ENCODE results near the gene IFT20.

Gene IFT20

DNA sequence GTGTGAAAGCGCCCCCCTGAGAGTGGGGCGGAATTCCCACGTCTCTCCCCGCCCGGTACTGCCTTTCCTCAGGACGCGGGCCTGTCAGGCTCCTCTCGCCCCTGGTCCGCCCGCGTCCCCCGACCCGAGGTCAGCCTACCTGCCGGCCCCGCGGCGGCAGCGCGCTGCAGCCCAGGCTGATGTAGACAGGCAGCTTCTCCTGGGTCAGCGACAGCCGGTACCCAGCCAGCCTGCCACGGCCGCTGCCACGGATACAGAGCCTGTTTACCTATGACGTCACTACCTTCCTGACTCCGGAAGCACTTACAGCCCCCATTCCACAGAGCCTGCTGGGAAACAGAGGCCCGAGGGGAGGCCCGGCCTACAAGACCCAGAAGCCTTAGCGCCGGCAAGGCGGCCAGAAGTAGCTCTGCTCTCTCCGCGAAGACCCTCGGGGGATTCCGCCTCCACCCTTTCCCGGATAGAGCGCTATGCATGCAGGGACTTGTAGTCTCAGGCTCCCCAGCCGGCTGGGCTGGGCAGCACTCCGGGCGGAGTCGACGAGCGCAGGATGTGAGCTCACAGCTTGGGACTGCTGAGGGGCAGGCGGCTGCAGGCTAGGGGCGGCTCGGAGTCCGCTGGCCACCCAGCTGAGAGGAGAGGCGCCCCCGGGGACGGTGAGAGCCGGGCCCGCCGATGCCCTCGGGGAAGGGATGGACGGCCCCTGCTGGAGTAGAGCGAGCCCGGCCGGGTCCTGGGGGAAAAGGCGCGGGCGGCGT lies at the start of gene IFT20, which contains the start of gene TNFAIP1:
TSS of gene IFT20 (minus strand) at position 272 of the 758 bp plus-strand sequence. CDS start 3,487 bp downstream, outside the sequence.
TSS of gene TNFAIP1 (plus strand) at position 561 of the 758 bp plus-strand sequence. CDS start 3,761 bp downstream, outside the sequence.
- H3K36me3 Mint-ChIP-seq (ENCODE audit: low read depth), result no peaks in the 10 kb centered on the region
- H3K27ac Mint-ChIP-seq, result peak within 1 kb of the TSS; percentile 89
- H3K4me1 Mint-ChIP-seq (ENCODE audit: low read depth), result peaks cover 43% of the 10 kb centered on the region
- H3K27me3 Mint-ChIP-seq, result no peaks in the 10 kb centered on the region
- no peaks in the 10 kb centered on the region for H3K9me3 Mint-ChIP-seq
- peak within 1 kb of the TSS; percentile 90 for H3K4me3 Mint-ChIP-seq

DNA sequence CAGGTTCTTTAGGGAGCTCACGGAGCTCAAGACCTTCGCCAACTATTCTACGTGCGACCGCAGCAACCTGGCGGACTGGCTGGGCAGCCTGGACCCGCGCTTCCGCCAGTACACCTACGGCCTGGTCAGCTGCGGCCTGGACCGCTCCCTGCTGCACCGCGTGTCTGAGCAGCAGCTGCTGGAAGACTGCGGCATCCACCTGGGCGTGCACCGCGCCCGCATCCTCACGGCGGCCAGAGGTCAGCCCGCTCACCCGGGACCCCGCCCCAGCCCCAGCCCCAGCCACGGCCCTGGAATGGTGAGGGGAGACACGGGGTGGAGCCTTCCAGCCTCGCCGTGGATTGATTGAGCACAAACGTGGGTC lies 49.7 kb upstream of the IFT20 start:
- Mint-ChIP-seq H3K27me3 (peaks cover 8% of the 10 kb centered on the region), H3K9me3 (no peaks in the 10 kb centered on the region), H3K27ac (peak overlapping the region; percentile 82), H3K4me3 (peak overlapping the region; percentile 87), H3K4me1 (ENCODE audit: low read depth) (peaks cover 28% of the 10 kb centered on the region), H3K36me3 (ENCODE audit: low read depth) (peaks cover 37% of the 10 kb centered on the region)

DNA sequence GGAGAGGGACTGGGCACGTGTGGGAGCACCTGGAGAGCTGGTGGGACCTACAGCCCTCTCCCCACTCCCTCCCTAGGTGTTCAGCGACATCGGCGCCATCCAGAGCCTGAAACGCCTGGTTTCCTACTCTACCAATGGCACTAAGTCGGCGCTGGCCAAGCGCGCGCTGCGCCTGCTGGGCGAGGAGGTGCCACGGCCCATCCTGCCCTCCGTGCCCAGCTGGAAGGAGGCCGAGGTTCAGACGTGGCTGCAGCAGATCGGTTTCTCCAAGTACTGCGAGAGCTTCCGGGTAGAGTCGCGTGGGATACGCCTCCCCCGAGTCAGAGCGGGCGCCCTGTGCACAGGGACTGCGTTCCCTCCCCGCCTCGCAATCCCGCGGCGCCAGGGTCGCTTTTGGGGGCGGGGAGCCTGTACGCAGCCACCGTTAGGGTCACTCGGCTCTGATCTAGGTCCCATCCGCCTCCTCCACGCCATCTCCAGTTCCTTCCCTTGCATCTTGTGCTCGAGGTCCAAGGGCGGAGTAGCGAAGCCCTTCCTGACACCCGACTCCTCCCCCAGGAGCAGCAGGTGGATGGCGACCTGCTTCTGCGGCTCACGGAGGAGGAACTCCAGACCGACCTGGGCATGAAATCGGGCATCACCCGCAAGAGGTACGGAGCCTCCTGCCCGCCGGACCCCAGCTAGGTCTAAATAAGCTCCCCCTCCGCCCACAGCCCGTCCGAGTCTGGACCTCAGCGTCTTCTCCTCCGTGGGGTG lies 49.2 kb upstream of the IFT20 start:
- Mint-ChIP-seq H3K4me1 (ENCODE audit: low read depth) (peaks cover 28% of the 10 kb centered on the region), H3K4me3 (peak overlapping the region; percentile 87), H3K36me3 (ENCODE audit: low read depth) (peaks cover 32% of the 10 kb centered on the region)

GRCh38 chr17:28381141-28381825 lies 46.0 kb upstream of the IFT20 start:
- no peak overlapping the region for H3K27ac Mint-ChIP-seq

More for the DNA sequence above, 49.2 kb upstream of the IFT20 start:
- H3K9me3 Mint-ChIP-seq, result no peaks in the 10 kb centered on the region
- H3K27me3 Mint-ChIP-seq, result peaks cover 8% of the 10 kb centered on the region
- peak overlapping the region; percentile 82 for H3K27ac Mint-ChIP-seq

DNA sequence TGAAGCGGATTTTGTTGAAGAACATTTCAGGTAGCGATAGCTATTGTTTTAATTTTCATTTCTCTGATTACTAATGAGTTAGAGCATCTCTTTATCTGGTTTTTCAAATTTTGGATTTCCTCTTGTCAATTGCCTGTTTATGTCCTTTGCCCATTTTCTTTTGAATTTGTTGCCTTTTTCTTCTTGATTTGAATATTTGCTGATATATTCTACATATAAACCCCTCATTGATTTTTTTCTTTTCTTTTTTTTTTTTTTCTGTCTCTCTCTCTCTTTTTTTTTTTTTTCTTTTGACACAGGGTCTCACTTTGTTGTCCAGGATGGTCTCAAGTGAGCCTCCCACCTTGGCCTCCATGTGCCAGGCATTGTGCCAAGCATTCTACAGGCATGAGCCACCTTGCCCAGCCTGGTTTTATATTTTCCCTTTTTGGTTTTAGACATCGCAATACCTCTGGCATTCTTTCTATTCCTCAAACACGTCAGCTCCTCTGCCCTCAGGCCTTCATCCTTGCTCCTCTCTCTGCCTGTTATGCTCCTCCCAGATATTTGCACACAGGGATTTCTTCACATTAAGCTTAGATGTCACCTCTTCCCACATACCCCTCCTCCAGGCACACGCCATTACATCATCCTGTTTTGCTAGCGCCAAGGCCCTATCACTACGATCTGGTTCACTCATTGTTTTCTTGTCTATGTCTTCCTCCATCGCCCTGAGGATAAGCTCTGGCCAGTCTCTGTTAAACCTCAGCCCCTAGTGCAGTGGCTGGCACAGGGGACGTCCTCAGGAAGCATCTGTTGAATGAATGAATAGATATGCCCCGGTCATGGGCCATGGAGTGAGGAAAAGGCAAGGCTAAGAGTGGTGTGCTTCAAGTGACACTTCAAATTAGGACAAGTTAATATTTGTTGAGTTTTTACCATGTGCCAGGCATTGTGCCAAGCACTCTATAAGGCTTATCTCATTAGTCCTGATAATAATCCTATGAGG lies 44.8 kb upstream of the IFT20 start:
- Mint-ChIP-seq H3K27me3 (peaks cover 8% of the 10 kb centered on the region), H3K36me3 (ENCODE audit: low read depth) (peaks cover 23% of the 10 kb centered on the region), H3K27ac (no peak overlapping the region), H3K4me3 (no peak overlapping the region), H3K4me1 (ENCODE audit: low read depth) (peaks cover 19% of the 10 kb centered on the region), H3K9me3 (no peaks in the 10 kb centered on the region)

More at GRCh38 chr17:28381141-28381825, 46.0 kb upstream of the IFT20 start:
- H3K9me3 Mint-ChIP-seq, result no peaks in the 10 kb centered on the region
- H3K4me1 Mint-ChIP-seq (ENCODE audit: low read depth), result peaks cover 28% of the 10 kb centered on the region
- no peak overlapping the region for H3K4me3 Mint-ChIP-seq
- H3K36me3 Mint-ChIP-seq (ENCODE audit: low read depth), result peaks cover 28% of the 10 kb centered on the region
- peaks cover 8% of the 10 kb centered on the region for H3K27me3 Mint-ChIP-seq

DNA sequence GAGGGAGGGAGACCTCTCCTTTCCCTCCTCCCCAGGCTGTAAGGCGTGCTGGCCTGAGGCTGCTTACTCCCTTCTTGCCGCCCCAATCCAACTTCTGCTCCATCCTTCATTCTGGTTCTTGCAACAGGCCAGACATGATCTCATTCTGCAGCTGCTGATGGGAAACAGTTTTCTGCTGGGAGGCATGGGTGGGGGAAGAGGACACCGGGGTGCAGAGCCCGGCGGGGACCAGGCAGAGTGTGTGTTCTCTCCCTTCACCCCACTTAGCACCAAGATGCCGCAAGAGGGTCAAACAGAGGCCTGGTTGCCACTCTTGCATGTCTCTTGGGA lies 37.6 kb upstream of the IFT20 start:
- peaks cover 21% of the 10 kb centered on the region for H3K4me1 Mint-ChIP-seq (ENCODE audit: low read depth)
- H3K9me3 Mint-ChIP-seq, result no peaks in the 10 kb centered on the region
- H3K27me3 Mint-ChIP-seq, result no peaks in the 10 kb centered on the region
- peak overlapping the region; percentile 82 for H3K27ac Mint-ChIP-seq
- H3K4me3 Mint-ChIP-seq, result peak overlapping the region; percentile 89
- peaks cover 5% of the 10 kb centered on the region for H3K36me3 Mint-ChIP-seq (ENCODE audit: low read depth)

DNA sequence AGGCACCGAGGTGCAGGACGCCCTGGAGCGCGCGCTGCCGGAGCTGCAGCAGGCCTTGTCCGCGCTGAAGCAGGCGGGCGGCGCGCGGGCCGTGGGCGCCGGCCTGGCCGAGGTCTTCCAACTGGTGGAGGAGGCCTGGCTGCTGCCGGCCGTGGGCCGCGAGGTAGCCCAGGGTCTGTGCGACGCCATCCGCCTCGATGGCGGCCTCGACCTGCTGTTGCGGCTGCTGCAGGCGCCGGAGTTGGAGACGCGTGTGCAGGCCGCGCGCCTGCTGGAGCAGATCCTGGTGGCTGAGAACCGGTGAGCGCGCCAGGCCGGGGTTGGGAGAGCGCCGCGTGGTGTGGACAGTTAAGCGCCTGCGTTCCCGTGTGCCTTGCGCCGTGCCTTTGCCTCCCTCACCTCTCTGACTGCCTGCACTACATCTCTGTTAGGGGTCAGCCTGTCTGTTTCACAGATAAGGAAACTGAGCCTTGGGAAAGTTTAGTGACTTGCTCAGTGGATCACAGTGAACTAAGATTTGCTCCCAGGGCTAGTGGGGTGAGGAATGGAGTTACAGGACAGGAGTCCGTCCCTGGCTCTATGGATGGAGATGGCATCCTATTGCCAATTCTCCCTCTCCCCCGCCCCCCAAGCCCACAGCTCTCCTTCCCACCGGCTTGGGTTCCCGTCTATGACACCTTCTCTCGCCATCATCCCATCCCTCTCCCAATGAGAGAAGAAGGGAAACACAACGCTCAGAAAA lies 37.1 kb upstream of the IFT20 start:
- Mint-ChIP-seq H3K4me3 (peak overlapping the region; percentile 89), H3K27ac (peak overlapping the region; percentile 82), H3K36me3 (ENCODE audit: low read depth) (peaks cover 4% of the 10 kb centered on the region), H3K9me3 (no peaks in the 10 kb centered on the region), H3K27me3 (no peaks in the 10 kb centered on the region), H3K4me1 (ENCODE audit: low read depth) (peaks cover 21% of the 10 kb centered on the region)

DNA sequence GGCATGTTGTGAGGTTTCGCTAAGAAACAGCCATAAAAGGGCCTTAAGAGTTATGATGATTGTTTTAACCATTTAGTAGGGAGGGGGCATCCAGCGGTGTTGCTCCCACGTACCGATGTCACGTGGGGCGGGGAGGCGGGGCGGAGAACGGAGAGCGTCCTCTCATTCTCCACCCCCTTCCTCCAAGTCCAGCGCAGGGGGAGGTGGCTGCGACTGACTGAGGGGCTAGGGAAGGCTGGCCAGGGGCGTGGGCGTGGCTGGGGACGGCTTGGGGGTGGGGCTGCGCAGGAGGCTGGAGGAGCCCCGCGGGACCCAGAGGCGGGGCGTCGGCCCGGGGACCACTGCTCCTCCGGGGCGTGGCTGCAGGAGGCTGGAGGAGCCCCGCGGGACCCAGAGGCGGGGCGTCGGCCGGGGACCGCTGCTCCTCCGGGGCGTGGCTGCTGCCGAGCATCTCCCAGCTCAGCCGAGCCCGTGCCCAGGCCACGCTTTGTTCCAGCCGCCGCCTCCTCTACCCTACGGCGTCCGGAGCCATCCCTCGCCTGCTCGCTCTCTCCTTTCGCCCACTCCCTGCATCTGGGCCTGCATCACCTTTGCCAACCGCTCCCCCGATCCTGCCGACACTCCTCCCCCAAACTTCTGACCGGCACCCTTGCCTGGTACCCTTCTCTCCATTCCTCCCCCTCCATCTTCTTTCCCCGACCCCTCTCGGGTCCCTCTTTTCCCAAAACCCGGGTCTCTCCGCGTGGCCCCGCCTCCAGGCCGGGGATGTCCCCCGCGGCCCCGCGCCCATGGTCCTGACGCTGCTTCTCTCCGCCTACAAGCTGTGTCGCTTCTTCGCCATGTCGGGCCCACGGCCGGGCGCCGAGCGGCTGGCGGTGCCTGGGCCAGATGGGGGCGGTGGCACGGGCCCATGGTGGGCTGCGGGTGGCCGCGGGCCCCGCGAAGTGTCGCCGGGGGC lies 36.3 kb upstream of the IFT20 start, which contains the start of gene SARM1:
TSS of gene SARM1 (plus strand) at position 450 of the 958 bp plus-strand sequence. CDS start at position 789, 339 bp downstream.
- Mint-ChIP-seq H3K4me3 (peak within 1 kb of the TSS; percentile 89), H3K36me3 (ENCODE audit: low read depth) (peaks cover 4% of the 10 kb centered on the region), H3K27me3 (no peaks in the 10 kb centered on the region), H3K27ac (peak within 1 kb of the TSS; percentile 89), H3K9me3 (no peaks in the 10 kb centered on the region), H3K4me1 (ENCODE audit: low read depth) (peaks cover 21% of the 10 kb centered on the region)

GRCh38 chr17:28370744-28371103 lies 35.5 kb upstream of the IFT20 start:
- Mint-ChIP-seq H3K27me3 (no peaks in the 10 kb centered on the region), H3K4me3 (peak overlapping the region; percentile 89), H3K9me3 (no peaks in the 10 kb centered on the region), H3K36me3 (ENCODE audit: low read depth) (peaks cover 4% of the 10 kb centered on the region), H3K27ac (no peak overlapping the region), H3K4me1 (ENCODE audit: low read depth) (peaks cover 21% of the 10 kb centered on the region)

DNA sequence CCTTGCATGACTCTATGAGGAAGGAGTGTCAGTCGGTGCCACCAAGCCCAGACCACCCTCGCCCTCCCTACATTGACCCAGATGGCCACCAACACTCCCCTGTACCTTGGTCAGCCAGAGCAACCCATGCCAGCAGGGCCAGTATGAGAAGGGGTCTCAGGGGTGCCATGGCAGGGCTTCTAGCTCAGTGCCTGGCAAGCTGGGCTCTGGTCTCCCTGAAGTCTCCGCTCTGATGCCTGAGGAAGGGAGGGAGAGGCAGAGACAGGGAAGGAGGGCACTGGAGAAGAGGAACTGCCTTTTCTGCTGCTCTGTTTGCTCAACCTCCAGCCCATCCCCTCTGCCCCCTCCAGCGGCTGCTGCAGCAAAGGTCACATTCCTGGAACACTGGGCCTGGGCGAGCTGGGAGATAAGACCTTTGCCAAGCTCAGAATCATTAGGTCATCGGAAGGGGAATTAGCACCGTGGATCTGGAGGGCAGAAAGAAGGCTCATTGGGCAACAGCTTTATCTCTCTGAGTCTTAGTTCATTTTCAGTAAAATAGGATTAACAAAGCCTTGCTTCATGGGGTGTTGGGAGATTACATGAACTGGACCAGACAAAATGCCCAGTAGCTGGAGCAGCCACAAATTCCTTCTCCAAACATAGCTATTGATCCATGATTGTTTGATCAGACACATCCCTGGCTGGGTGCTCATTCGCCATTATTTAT lies 34.9 kb upstream of the IFT20 start, which contains the start of gene VTN:
TSS of gene VTN (minus strand) at position 273 of the 709 bp plus-strand sequence. CDS start at position 169, 104 bp downstream.
- peak within 1 kb of the TSS; percentile 65 for H3K27ac Mint-ChIP-seq

DNA sequence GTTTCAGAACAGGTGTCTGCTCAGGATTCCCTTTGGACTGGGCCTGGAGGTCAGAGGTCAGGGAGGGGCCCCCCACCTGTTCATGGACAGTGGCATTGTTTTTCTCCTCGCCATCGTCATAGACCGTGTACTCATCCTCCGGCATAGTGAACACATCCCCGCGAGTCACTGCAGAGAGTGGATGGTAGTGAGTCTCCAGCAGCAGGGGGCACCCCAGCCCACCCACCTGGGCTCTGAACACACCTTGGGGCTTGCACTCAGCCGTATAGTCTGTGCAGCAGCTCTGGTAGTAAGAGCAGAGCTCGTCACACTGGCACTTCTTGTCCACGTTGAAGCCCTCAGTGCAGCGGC lies 34.4 kb upstream of the IFT20 start:
- Mint-ChIP-seq H3K36me3 (ENCODE audit: low read depth) (peaks cover under 1% of the 10 kb centered on the region), H3K4me3 (no peak overlapping the region), H3K27ac (no peak overlapping the region), H3K9me3 (no peaks in the 10 kb centered on the region), H3K4me1 (ENCODE audit: low read depth) (peaks cover 21% of the 10 kb centered on the region), H3K27me3 (no peaks in the 10 kb centered on the region)

More for the DNA sequence above, 34.9 kb upstream of the IFT20 start, which contains the start of gene VTN:
- Mint-ChIP-seq H3K27me3 (no peaks in the 10 kb centered on the region), H3K9me3 (no peaks in the 10 kb centered on the region), H3K36me3 (ENCODE audit: low read depth) (peaks cover 4% of the 10 kb centered on the region), H3K4me1 (ENCODE audit: low read depth) (peaks cover 21% of the 10 kb centered on the region), H3K4me3 (peak within 1 kb of the TSS; percentile 89)

Data from stimulated activated naive CD8-positive, alpha-beta T cell treated with anti-CD3 and anti-CD28 coated beads, Interleukin-15, Interleukin-2, amounts not matched to agents 100 ng/mL and 50 ng/mL, for 24 hours (primary cell).